Measurements from ENCODE around the gene USP35.

- TF ChIP-seq, protein P1, sequence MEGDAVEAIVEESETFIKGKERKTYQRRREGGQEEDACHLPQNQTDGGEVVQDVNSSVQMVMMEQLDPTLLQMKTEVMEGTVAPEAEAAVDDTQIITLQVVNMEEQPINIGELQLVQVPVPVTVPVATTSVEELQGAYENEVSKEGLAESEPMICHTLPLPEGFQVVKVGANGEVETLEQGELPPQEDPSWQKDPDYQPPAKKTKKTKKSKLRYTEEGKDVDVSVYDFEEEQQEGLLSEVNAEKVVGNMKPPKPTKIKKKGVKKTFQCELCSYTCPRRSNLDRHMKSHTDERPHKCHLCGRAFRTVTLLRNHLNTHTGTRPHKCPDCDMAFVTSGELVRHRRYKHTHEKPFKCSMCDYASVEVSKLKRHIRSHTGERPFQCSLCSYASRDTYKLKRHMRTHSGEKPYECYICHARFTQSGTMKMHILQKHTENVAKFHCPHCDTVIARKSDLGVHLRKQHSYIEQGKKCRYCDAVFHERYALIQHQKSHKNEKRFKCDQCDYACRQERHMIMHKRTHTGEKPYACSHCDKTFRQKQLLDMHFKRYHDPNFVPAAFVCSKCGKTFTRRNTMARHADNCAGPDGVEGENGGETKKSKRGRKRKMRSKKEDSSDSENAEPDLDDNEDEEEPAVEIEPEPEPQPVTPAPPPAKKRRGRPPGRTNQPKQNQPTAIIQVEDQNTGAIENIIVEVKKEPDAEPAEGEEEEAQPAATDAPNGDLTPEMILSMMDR (IDR thresholded peaks at IDR 0.05 in 4 of 5, conservative IDR thresholded peaks at IDR 0.05 in 1 of 5) = no peak
- no peak for TF ChIP-seq POLR2A (IDR thresholded peaks at IDR 0.05)
Observed at GRCh38 chr11:78244546-78245255, 56.0 kb downstream of the USP35 start.
